Caco-2 (cell line): ENCODE data around the gene PSME4. TPM values are rescaled to one million over a fixed set of nuclear protein-coding genes. Genes with fewer than 3 reads are reported as not detected.

Source experiments
- BruUV-seq: library from RNA; stranded (reverse); fragments of 400-500 nt; replicated peaks from 2 replicates; lab custom pipeline; 2021; lab: Mats Ljungman, UMichigan
- CTCF ChIA-PET: fragments of 300-600 bp; sonication (Branson Sonifier 250); formaldehyde crosslinking; loops from one replicate; lab custom pipeline; 2022; ENCODE audit warnings: antibody characterized with exemption; lab: Charles Lee
- POLR2A ChIA-PET: fragments of 300-600 bp; sonication (Branson Sonifier 250); formaldehyde crosslinking; loops from one replicate; lab custom pipeline; 2022; ENCODE audit warnings: antibody characterized with exemption; lab: Charles Lee
- DNase-seq, 2 experiments: peaks; one replicate each; pipeline versions ENCODE4 v3.0.0 to v3.0.0-alpha.2; 2020 to 2022
- H3K27me3 ChIP-seq: replicated peaks from 2 replicates; pipeline ENCODE4 v1.6.0; 2011; ENCODE audit warnings: low read length; ENCODE audit not compliant: control insufficient read depth, insufficient read depth
- H3K36me3 ChIP-seq: 2 replicates; pipeline ENCODE4 v1.5.1; 2011; ENCODE audit warnings: low read length; ENCODE audit not compliant: control insufficient read depth, insufficient read depth
- H3K4me1 ChIP-seq: fragments of 250-450 bp; sonication (Bioruptor Pico); 2 replicates; pipeline ENCODE4 v1.5.1; 2020; ENCODE audit warnings: mild to moderate bottlenecking
- H3K4me3 ChIP-seq: 2 replicates; pipeline ENCODE4 v1.5.1; 2011; ENCODE audit warnings: low read depth, mild to moderate bottlenecking, control low read depth, low read length
- H3K9me3 ChIP-seq: fragments of 250-450 bp; sonication (Bioruptor Pico); 2 replicates; pipeline ENCODE4 v1.5.1; 2020; ENCODE audit warnings: mild to moderate bottlenecking, moderate library complexity
- H3K27ac Mint-ChIP-seq: one replicate; pipeline ENCODE4 v1.8.0; 2022; ENCODE audit warnings: mixed read lengths; ENCODE audit not compliant: unreplicated experiment
- H3K27me3 Mint-ChIP-seq: one replicate; pipeline ENCODE4 v1.8.0; 2022; ENCODE audit warnings: mixed read lengths; ENCODE audit not compliant: insufficient read depth, unreplicated experiment
- H3K36me3 Mint-ChIP-seq: one replicate; pipeline ENCODE4 v1.8.0; 2022; ENCODE audit warnings: mild to moderate bottlenecking, mixed read lengths; ENCODE audit not compliant: insufficient read depth, unreplicated experiment
- H3K4me1 Mint-ChIP-seq: one replicate; pipeline ENCODE4 v1.8.0; 2022; ENCODE audit warnings: low read depth, mixed read lengths; ENCODE audit not compliant: unreplicated experiment
- H3K4me3 Mint-ChIP-seq: one replicate; pipeline ENCODE4 v1.8.0; 2022; ENCODE audit warnings: mild to moderate bottlenecking, moderate library complexity, mixed read lengths; ENCODE audit not compliant: unreplicated experiment
- H3K9me3 Mint-ChIP-seq: one replicate; pipeline ENCODE4 v1.8.0; 2022; ENCODE audit warnings: mixed read lengths; ENCODE audit not compliant: unreplicated experiment
- CTCF ChIP-seq, 2 experiments: fragments of 200-600 bp in 1 of 2; IDR thresholded peaks; 1 replicate in 1 of 2; 2 replicates in 1 of 2; pipeline versions ENCODE4 v1.5.1 to v1.8.0; 2011 to 2022; ENCODE audit warnings: antibody characterized with exemption in 1 of 2, control low read depth in 1 of 2, inconsistent platforms in 1 of 2, low read depth in 1 of 2, low read length in 1 of 2, mild to moderate bottlenecking in 1 of 2, moderate library complexity in 1 of 2; ENCODE audit not compliant: insufficient read depth in 1 of 2, severe bottlenecking in 1 of 2, unreplicated experiment in 1 of 2
- intact Hi-C: fragments of 100-400 bp; cut with micrococcal nuclease; formaldehyde crosslinking; loops from one replicate; pipeline ENCODE4 v1.10.0; 2022; ENCODE audit not compliant: unreplicated experiment
- total RNA-seq: library from RNA; stranded (reverse); gene quantifications from 2 replicates; pipeline ENCODE4 v1.2.3, GENCODE V29; 2022

PSME4 gene
- total RNA-seq, 1 experiment from 2014 or later: 79.0 TPM

- CTCF ChIA-PET: no interaction called here
- no TSS peak for BruUV-seq
- Mint-ChIP-seq H3K4me3 (no peak overlapping the region), H3K27ac (no peak overlapping the region), H3K4me1 (no peaks in the 10 kb centered on the region), H3K9me3 (no peaks in the 10 kb centered on the region), H3K27me3 (no peaks in the 10 kb centered on the region), H3K36me3 (peaks cover 86% of the 10 kb centered on the region)
- Histone ChIP-seq H3K27me3 (no peaks in the 10 kb centered on the region), H3K4me1 (no peaks in the 10 kb centered on the region), H3K4me3 (no peak overlapping the region), H3K36me3 (no peaks in the 10 kb centered on the region; the same call in 1 of the 2 replicates), H3K9me3 (no peaks in the 10 kb centered on the region)
- intact Hi-C loops: no loop called here
- no peak for DNase-seq
- TF ChIP-seq CTCF (IDR thresholded peaks at IDR 0.05; ENCODE audit: insufficient read depth in 1 of 2, low read depth in 1 of 2, low read length in 1 of 2, severe bottlenecking in 1 of 2, unreplicated experiment in 1 of 2): no peak
- POLR2A ChIA-PET: no interaction called here
Measured at GRCh38 chr2:53886406-53887280, 84.2 kb downstream of the PSME4 start.

- DNase-seq: no peak
- BruUV-seq: no TSS peak
- no peaks in the 10 kb centered on the region for H3K27me3 ChIP-seq
- H3K36me3 Mint-ChIP-seq: peaks cover 86% of the 10 kb centered on the region
- H3K36me3 ChIP-seq: no peaks in the 10 kb centered on the region; the same call in 1 of the 2 replicates
- H3K4me3 Mint-ChIP-seq: no peak overlapping the region
- intact Hi-C loops: no loop called here
- no peak for TF ChIP-seq CTCF (IDR thresholded peaks at IDR 0.05; ENCODE audit: insufficient read depth in 1 of 2, low read depth in 1 of 2, low read length in 1 of 2, severe bottlenecking in 1 of 2, unreplicated experiment in 1 of 2)
- H3K9me3 ChIP-seq: no peaks in the 10 kb centered on the region
- no peaks in the 10 kb centered on the region for H3K27me3 Mint-ChIP-seq
- no peak overlapping the region for H3K27ac Mint-ChIP-seq
- H3K4me1 Mint-ChIP-seq: no peaks in the 10 kb centered on the region
- ChIA-PET CTCF (no interaction called here), POLR2A (no interaction called here)
- no peak overlapping the region for H3K4me3 ChIP-seq
- no peaks in the 10 kb centered on the region for H3K4me1 ChIP-seq
- no peaks in the 10 kb centered on the region for H3K9me3 Mint-ChIP-seq
Measured at GRCh38 chr2:53884883-53885282, 85.9 kb downstream of the PSME4 start.

GRCh38 chr2:53881986-53882385 is 88.8 kb downstream of the PSME4 start:
- ChIA-PET CTCF (no interaction called here), POLR2A (no interaction called here)
- Mint-ChIP-seq H3K9me3 (no peaks in the 10 kb centered on the region), H3K4me3 (no peak overlapping the region), H3K27me3 (no peaks in the 10 kb centered on the region), H3K36me3 (peaks cover 84% of the 10 kb centered on the region), H3K27ac (no peak overlapping the region), H3K4me1 (no peaks in the 10 kb centered on the region)
- no peaks in the 10 kb centered on the region for H3K4me1 ChIP-seq
- H3K9me3 ChIP-seq: no peaks in the 10 kb centered on the region
- no peak for TF ChIP-seq CTCF (IDR thresholded peaks at IDR 0.05; ENCODE audit: insufficient read depth in 1 of 2, low read depth in 1 of 2, low read length in 1 of 2, severe bottlenecking in 1 of 2, unreplicated experiment in 1 of 2)
- no TSS peak for BruUV-seq
- no peaks in the 10 kb centered on the region for H3K27me3 ChIP-seq
- intact Hi-C loops: no loop called here
- H3K4me3 ChIP-seq: no peak overlapping the region
- H3K36me3 ChIP-seq: no peaks in the 10 kb centered on the region; the same call in 1 of the 2 replicates
- DNase-seq: no peak
